NCI-H2227 (cell line): ENCODE results near the gene DEPDC1.
"Not testable (repeated sequence)": the region's sequence is repeated elsewhere in the genome, so short reads cannot be mapped to it uniquely, and the experiment has no call there.

Experiments
- DNase-seq: peaks from one replicate; lab custom pipeline; 2025; ENCODE audit not compliant: unreplicated experiment; lab: John Stamatoyannopoulos, UW

DEPDC1 gene, protein sequence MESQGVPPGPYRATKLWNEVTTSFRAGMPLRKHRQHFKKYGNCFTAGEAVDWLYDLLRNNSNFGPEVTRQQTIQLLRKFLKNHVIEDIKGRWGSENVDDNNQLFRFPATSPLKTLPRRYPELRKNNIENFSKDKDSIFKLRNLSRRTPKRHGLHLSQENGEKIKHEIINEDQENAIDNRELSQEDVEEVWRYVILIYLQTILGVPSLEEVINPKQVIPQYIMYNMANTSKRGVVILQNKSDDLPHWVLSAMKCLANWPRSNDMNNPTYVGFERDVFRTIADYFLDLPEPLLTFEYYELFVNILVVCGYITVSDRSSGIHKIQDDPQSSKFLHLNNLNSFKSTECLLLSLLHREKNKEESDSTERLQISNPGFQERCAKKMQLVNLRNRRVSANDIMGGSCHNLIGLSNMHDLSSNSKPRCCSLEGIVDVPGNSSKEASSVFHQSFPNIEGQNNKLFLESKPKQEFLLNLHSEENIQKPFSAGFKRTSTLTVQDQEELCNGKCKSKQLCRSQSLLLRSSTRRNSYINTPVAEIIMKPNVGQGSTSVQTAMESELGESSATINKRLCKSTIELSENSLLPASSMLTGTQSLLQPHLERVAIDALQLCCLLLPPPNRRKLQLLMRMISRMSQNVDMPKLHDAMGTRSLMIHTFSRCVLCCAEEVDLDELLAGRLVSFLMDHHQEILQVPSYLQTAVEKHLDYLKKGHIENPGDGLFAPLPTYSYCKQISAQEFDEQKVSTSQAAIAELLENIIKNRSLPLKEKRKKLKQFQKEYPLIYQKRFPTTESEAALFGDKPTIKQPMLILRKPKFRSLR

DNA sequence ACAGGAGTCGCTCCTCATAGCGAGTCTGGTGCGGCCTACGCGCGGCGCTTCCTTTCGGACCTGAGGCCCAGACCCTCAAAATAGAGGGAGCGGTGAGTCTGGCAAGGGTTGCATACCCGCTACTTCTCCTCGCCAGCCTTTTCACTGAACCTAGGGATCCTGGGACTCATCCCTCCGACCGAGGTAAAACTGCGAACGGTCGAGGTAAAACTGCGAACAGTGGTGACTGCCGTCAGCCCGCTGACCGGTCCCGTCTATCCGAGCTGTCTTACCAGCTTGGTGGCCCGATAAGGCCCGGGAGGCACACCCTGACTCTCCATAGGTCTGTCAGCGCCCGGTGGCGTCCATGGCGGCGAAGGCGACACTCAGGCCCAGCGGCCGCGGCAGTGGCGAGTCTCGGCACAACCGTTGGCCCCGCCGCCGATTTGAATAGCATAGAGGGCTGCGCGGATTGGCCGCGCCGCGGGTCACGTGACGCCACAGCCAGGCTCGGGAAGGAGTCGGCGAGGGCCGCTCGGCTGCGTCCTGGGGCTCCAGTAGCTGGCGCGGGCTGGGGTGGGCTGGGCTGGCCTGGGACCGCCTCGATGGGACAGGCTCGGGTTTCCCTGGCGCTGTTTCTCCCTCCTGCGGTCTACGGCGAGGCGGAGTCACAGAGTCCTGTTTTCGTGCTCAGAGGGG lies at the start of gene DEPDC1:
Gene DEPDC1, minus strand, starts transcription at position 403 of the 678 bp plus-strand sequence. Its CDS starts 83 bp downstream, at position 320.
- DNase-seq, result peak; percentile 97

DNA sequence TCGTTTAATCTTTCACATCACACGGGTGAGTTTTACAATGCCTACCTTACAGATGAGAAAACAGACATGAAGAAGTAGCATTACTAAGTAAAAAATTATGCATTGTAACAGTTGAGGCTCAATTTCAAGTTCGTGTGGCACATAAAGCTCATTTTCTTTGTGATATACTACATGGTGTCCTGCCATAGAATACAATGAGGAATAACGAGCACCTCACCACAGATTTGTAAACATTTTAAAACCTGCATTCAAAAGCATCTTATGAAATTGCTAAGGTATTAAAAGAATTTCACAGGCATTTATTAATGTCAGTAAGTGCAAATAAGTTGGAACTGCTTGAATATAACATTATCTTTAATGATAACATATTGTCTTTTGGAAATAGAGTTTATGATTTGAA lies 47.8 kb upstream of the DEPDC1 start:
- DNase-seq, result no peak

DNA sequence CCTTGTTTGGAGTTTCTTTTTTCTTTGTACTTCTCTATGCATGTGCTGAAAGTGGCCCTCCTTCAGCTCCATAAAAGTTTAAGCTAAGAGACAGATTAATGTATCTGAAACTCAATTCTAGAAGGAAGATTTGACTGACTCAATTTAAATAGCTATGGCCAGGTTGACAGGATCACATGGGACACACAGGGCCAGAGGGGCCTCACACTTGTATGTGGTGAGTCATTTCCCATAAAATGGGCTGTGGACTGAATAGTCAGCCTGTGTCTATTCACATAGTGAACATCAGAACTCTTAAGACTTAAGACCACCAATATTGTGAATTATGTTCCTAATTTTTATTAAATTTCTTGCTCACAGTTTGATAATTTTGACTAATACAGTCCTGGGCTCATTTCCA lies 45.7 kb upstream of the DEPDC1 start:
- DNase-seq, result no peak

DNA sequence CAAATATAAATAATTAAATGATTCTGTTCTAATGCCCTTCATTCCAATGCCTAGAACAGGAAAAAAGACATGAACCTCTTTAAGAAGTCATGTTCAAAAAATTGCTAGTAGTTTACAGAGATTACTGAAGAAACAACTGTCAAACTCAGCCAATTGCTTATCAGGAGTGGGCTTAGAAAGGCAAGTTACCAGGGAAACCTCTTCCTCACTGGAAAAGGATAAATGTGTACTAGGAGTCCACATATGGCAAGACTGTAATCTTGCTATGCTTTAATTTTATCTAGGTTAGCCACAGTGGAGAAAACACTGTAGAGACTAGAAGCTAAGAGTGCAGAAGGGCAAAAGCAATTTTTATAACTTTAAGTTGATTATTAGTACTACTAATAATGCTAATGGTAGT lies 42.1 kb upstream of the DEPDC1 start:
- DNase-seq, result no peak

DNA sequence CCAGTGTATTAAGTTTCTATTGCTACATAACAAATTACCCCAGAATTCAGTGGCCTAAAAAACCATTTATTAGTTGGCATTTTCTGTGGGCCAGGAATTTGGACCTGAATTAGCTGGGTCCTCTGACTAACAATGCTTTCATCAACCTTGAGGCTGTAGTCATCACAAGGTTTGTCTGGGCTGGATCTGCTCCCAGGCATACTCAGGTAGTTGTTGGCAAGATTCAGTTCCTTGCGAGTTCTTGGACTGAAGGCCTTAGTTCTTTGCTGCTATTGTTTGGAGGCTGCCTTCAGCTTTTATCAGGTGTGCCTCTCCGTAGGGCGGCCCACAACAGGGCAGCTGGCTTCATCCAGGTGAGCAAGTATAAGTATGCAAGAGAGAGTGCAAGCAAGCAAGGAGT lies 31.4 kb upstream of the DEPDC1 start:
- DNase-seq, result no peak

DNA sequence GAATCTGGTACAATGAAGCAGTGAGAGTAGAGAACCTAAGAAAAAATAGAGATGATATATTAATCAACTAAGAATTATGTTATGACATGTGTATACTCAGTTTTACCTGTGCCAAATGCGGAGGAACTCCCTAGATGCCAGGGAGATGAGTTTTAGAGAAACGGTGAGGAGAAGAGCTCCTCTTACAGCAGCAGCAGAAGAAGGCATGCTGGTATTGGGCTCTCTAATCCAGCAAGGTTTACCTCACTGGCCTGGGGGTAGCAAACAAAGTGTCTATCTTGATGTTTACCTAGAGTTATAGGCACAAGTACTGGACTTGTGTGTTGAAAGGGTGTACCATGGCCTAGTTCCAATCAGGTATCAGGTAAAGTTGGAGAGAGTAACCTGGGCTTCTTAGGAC lies 28.9 kb upstream of the DEPDC1 start:
- no peak for DNase-seq

DNA sequence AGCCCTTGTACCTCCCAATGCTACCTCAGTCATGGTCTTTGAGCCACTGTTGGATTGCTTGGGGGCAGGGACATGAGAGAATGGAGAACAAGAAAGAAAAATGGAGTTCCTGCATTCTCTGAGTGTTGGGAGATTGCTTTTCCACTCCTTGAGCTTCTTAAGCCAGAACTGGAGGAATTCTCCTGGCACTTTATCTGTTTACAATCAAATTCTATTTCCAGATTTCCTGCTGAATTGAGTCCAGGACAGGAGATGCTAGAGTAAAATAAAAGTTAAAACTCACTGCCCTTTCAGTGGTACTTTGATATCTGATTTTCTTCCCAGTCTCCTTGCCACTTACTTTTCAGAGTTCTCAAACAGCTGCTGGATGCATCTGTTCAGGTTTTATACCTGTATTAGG lies 24.4 kb upstream of the DEPDC1 start:
- DNase-seq, result no peak

DNA sequence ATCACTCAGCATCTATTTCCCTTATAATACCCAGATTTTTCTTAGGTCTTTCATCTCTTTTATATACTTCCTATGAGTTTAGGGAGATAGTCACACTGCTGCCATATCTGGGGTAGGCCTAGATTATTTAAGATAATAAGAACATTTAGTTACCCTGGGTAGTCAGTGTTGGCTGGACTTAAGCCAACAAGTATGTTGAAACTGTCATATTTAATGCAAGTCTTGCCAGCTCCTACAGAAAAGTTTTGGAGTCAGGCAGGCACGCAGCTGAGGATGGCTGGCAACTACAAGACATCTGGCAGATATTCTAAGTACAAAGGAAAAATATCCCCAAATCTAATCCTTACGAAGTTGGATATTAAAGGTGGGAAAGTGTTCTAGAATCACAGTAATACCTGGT lies 19.2 kb upstream of the DEPDC1 start:
- no peak for DNase-seq

DNA sequence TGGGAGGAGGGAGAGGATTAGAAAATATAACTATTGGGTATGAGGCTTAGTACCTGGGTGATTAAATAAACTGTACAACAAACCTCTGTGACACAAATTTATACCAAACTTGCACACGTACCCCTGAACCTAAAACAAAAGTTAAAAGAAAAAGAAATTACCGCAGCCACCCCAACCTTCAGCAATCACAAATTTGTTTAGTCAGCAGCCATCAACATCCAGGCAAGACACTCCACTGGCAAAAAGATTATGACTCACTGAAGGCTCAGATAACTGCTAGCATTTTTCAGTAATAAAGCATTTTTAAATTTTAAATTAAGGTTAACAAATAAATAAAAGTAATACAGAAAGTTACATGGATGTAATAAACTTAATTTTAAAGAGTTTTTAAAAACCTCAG lies 14.4 kb upstream of the DEPDC1 start:
- no peak for DNase-seq

DNA sequence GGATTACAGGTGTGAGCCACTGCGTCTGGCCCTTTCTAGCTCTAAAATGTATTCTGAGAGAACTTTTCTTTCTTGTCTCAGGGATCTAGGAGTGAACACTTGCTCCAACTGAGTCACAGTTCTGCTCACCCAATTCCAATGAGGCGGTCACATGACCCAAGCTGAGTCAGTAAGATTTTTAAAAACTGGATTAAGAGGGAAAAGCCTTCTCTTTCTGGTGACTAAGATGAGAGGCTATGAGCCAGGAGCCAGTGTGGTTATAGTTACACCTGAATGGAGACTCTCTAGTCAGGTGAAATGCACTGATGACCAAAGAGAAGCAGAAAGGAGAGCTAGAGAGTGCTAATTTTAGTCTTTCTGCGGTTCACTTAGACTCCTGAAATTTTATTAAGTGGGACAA lies 9.5 kb upstream of the DEPDC1 start:
- no peak for DNase-seq

DNA sequence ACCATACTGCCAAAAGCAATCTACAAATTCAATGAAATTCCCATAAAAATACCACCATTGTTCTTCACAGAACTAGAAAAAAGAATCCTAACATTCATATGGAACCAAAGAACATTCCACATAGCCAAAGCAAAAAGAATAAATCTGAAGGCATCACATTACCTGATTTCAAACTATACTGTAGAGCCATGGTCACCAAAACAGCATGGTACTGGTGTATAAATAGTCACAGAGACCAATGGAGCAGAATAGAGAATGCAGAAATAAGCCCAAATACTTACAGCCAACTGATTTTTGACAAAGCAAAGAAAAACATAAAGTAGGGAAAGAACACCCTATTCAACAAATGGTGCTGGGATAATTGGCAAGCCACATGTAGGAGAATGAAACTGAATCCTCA lies 6.2 kb upstream of the DEPDC1 start:
- no peak for DNase-seq

DNA sequence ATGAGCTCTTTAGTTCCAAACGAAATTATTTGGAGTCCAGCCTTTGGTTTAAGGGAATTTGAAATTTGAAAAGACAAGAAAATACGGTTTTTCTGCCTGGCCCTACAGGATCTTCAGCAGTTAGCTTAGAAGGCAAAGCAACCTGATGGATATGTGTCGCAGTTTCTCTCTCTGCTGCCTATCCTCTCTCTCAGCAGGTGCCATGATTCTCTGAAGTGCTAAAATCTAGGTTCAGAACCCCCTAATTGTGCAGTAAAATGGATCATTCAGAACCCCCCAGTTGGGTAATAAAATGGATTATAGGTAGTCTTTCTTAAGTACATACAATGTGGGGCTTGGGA lies 446 bp upstream of the DEPDC1 start:
- no peak for DNase-seq

DNA sequence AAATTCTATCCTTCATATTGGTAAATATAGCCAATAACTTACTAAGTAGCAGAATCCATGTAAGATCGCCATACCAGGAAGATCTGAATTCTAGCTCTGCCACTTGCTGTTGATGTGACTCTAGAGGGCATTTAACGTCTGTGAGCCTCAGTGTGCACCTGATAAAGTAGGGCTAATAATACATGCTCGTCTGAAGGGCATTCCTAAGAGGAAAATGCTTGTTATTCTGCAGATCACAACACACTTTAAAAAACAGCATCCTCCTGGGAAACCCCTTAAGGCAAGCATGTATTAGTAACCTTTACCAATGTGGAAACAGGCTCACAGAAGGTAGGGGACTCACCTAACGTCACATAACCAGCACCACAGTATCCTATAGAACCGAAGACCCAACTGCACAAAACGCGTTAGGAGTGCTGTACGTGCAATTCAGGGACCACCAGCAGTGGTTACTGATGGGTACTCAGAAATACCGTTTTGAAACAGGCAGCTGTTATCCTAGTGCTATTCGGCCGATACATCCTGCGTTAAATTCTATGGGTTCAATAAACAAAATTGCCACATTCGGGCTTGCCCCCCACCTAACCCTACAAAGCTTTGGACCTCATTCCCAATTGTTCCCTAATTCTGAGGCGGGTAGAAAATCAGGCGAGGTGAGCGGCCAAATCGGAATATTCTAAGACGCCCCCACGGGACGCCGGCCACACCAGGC lies 758 bp downstream of the DEPDC1 start:
- peak; percentile 41 for DNase-seq

DNA sequence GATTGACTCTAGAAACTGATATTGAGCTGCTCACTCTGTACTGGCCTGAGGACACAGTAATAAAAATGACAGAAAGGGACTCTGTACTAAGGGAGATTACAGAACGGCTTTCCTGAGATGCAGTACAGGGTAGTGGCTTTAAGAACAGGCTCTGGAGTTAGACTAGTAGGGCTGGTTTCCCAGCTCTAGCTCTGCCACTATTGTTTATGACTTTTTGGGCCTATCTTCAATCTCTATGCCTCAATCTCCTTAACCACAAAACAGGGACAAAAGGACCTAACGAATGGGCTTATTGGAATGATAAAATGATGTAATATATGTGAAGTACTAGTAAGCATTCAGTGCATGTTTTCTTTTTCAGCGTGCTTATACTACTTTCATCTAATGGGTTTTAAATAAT lies 1.4 kb downstream of the DEPDC1 start:
- DNase-seq, result no peak

DNA sequence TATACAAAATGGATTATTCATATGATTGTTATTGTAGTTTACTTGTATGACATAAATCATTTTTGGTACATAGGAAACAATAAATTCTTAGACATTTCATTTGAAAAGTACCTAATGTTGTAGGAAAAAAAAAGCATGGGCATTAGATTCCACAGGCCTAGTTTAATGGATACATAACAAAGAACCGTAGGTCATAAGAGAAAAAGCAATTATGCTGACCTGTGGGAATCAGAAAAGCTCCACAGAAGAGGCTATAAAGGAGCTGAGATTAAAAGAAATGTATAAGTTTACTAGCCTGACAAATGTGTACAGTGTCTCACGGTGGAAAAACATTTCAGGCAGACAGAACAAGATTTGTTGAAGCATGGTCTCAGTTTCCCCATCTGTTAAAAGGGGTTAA lies 3.7 kb downstream of the DEPDC1 start:
- no peak for DNase-seq

DNA sequence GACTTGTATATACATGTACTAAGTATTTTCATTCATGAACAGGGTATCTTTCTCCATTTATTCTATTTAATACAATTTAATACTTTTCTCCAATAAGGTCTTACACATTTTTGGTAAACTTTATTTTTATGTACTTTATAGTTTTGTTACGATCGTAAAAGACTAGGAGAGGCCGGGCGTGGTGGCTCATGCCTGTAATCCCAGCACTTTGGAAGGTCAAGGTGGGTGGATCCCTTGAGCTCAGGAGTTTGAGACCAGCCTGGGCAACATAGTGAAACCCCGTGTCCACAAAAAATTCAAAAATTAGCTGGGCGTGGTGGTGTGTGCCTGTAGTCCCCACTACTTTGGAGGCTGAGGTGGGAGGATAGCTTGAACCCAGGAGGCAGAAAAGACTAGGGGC lies 4.6 kb downstream of the DEPDC1 start:
- DNase-seq, result not testable (repeated sequence)

DNA sequence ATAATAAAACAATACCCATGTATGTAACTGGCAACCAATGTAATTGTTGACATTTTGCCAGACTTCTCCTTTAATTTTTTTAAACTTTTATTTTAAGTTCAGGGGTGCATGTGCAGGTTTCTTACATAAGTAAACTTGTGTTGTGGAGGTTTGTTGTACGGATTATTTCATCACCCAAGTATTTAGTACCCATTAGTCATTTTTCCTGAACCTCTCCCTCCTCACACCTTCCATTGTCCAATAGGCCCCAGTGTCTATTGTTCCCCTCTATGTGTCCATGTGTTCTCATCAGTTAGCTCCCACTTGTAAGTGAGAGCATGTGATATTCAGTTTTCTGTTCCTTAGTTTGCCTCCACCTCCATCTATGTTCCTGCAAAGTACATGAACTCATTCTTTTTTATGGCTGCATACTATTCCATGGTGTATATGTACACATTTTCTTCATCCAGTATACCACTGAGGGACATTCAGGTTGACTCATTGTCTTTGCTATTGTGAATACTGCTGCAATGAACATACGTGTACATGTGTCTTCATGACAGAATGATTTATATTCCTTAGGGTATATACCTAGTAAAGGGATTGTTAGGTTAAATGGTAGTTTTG lies 6.7 kb downstream of the DEPDC1 start:
- no peak for DNase-seq

DNA sequence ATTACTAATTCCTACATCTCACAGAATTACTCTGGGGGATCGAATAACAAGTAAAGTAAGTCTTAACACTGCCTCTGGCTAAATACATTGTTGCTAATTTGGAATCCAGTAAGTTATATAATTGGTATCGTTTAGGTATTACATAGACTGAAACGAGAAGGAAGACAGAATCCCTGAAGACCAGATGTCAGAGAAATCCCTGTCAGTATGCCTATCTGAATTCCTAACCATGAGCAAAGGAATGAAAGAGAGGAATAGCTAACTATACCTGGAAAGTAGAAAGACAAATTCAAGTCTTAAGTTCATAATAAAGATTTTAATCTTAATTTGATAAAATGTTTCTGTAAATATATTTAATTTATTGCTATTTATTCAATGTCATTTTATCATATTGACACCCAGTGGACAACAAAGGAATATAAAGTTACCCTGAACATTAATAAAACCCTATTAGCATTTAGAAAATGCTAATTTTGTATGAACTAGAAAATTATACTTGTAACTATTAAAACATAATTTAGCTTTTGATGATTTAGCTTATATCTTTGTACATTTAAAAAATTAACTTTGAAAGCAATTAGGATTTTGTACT lies 11.4 kb downstream of the DEPDC1 start:
- no peak for DNase-seq

DNA sequence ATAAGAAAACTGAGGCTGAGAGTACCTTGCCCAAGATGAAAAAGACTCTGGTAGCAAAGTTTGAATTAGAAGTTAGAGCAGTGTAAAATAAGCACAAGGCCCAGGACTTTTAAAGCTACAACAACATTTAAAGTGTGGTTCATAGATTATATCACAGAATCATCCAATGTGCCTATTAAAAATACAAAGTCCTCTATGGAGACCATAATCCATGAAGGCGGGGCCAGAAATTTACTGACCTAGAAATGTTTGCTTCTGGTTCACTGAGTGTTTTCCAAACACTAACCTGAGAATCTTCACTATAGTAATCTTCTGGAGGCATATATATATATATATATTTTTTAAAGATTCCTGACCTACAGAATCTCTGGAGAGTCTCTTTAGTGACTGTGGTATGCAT lies 12.3 kb downstream of the DEPDC1 start:
- no peak for DNase-seq

DNA sequence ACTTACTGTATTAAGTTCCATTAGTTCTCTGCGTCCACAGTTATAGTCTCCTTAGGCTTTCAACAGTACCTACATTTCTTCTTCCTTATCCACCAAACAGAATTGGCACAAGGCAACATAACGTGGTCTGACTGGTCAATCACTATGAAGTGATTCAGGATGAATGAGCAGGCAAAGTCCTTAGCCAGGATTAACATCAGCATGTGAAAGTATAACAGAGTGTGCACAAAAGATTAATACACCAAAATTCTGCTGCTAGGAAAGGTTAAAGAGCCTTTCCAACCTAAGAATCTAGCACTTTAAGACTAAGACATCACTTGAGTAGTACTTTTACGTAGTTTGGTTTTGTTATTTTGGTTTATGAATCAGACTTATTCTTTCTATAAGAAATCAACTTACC lies 15.8 kb downstream of the DEPDC1 start:
- no peak for DNase-seq

DNA sequence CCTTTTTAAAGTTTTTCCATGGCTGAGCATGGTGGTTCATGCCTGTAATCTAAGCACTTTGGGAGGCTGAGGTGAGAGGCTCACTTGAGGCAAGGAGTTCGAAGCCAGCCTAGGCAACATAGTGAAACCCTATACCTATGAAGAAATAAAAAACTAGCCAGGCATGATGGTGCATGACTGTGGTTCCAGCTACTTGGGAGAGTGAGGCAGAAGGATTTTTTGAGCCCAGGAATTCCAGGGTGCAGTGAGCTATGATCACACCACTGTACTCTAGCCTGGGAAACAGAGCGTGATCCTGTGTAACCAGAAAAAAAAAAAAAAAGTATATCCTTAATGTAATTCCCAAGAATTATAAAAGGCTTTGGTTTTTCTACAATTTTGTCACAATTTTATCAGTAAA lies 17.4 kb downstream of the DEPDC1 start:
- no peak for DNase-seq
